OCI-LY7 (cell line): ENCODE data around the gene USP37. TPM values are rescaled to one million over a fixed set of nuclear protein-coding genes. Genes with fewer than 3 reads are reported as not detected.

Experiments
- BruUV-seq: library from RNA; stranded (reverse); fragments of 400-500 nt; replicated peaks from 2 replicates; lab custom pipeline; 2021; lab: Mats Ljungman, UMichigan
- CTCF ChIA-PET: fragments of 300-600 bp; sonication (Branson Sonifier 250); formaldehyde crosslinking; loops from one replicate; lab custom pipeline; 2022; ENCODE audit warnings: antibody characterized with exemption; ENCODE audit not compliant: unreplicated experiment; lab: Charles Lee
- POLR2A ChIA-PET: fragments of 300-600 bp; sonication (Branson Sonifier 250); formaldehyde crosslinking; loops from one replicate; lab custom pipeline; 2022; ENCODE audit warnings: antibody characterized with exemption; lab: Charles Lee
- DNase-seq: peaks from one replicate; pipeline ENCODE4 v3.0.0-alpha.2; 2015; ENCODE audit warnings: low spot score
- H2AFZ ChIP-seq: fragments of 200-600 bp; sonication (generic), shearing (Covaris generic); 2 replicates; pipeline ENCODE4 v1.6.1; 2014; ENCODE audit warnings: mild to moderate bottlenecking, antibody characterized with exemption, low read length, moderate library complexity
- H3K27ac ChIP-seq: fragments of 200-600 bp; sonication (generic); 2 replicates; pipeline ENCODE4 v1.5.1; 2014; ENCODE audit warnings: mixed run types, low read depth, mild to moderate bottlenecking, moderate library complexity, low read length, inconsistent platforms; ENCODE audit not compliant: poor library complexity, severe bottlenecking
- H3K36me3 ChIP-seq: fragments of 200-600 bp; sonication (generic); 2 replicates; pipeline ENCODE4 v1.6.1; 2014; ENCODE audit warnings: mild to moderate bottlenecking, antibody characterized with exemption, low read length, moderate library complexity, mixed read lengths; ENCODE audit not compliant: insufficient read depth
- H3K4me1 ChIP-seq: fragments of 200-600 bp; sonication (generic); 2 replicates; pipeline ENCODE4 v1.5.1; 2014; ENCODE audit warnings: mild to moderate bottlenecking, low read length; ENCODE audit not compliant: insufficient read depth, poor library complexity, severe bottlenecking
- H3K4me2 ChIP-seq: fragments of 200-600 bp; sonication (generic); 2 replicates; pipeline ENCODE4 v1.6.1; 2014; ENCODE audit warnings: mild to moderate bottlenecking, low read length
- H3K4me3 ChIP-seq: fragments of 200-600 bp; sonication (generic); 2 replicates; pipeline ENCODE4 v1.5.1; 2014; ENCODE audit warnings: mild to moderate bottlenecking, low read depth, low read length; ENCODE audit not compliant: poor library complexity, severe bottlenecking
- H3K79me2 ChIP-seq: fragments of 200-600 bp; sonication (generic); 2 replicates; pipeline ENCODE4 v1.6.1; 2016; ENCODE audit warnings: low read depth, mild to moderate bottlenecking, low read length, moderate library complexity, mixed read lengths; ENCODE audit not compliant: insufficient read depth
- H3K9me2 ChIP-seq: fragments of 200-600 bp; sonication (generic); 2 replicates; pipeline ENCODE4 v1.6.1; 2016; ENCODE audit warnings: mild to moderate bottlenecking, low read length, mixed read lengths; ENCODE audit not compliant: insufficient read depth
- H3K9me3 ChIP-seq: fragments of 200-600 bp; sonication (generic); 2 replicates; pipeline ENCODE4 v1.6.1; 2014; ENCODE audit warnings: mild to moderate bottlenecking, mixed run types, low read length, mixed read lengths
- H4K20me1 ChIP-seq: fragments of 200-600 bp; sonication (generic); 2 replicates; pipeline ENCODE4 v1.6.1; 2014; ENCODE audit warnings: mild to moderate bottlenecking, antibody characterized with exemption, low read length, moderate library complexity, mixed read lengths; ENCODE audit not compliant: insufficient read depth
- CTCF ChIP-seq: fragments of 200-600 bp; sonication (generic); conservative IDR thresholded peaks from 2 replicates; pipeline ENCODE4 v1.5.1; 2014; ENCODE audit warnings: mild to moderate bottlenecking, antibody characterized with exemption, low read length, moderate library complexity, mixed read lengths
- EZH2phosphoT487 ChIP-seq: fragments of 200-600 bp; sonication (generic); IDR thresholded peaks from 2 replicates; pipeline ENCODE4 v1.6.1; 2018; ENCODE audit warnings: low read depth, borderline replicate concordance, mild to moderate bottlenecking, mixed run types, antibody characterized with exemption, low read length, moderate library complexity, mixed read lengths
- intact Hi-C: fragments of 100-400 bp; cut with micrococcal nuclease; formaldehyde crosslinking; loops from one replicate; pipeline ENCODE4 v1.10.0; 2022; ENCODE audit not compliant: unreplicated experiment
- total RNA-seq, 2 experiments: library from RNA; depleted of rRNA in 1 of 2; stranded (reverse); fragments of >200 nt in 1 of 2; shearing (Covaris generic) in 1 of 2; gene quantifications; 2 replicates each; pipeline ENCODE4 v1.2.3, GENCODE V29; 2014 to 2022

USP37 gene
- total RNA-seq, 2 experiments from 2014 or later, result 23.3 to 32.4 TPM

GRCh38 chr2:218432676-218433365 lies 135.3 kb downstream of the USP37 start:
- H2AFZ ChIP-seq, result no peak overlapping the region
- H3K4me1 ChIP-seq, result no peaks in the 10 kb centered on the region
- no peak overlapping the region for H3K4me3 ChIP-seq
- no peak overlapping the region for H3K27ac ChIP-seq
- H3K9me3 ChIP-seq, result no peaks in the 10 kb centered on the region
- H4K20me1 ChIP-seq, result no peaks in the 10 kb centered on the region
- no peaks in the 10 kb centered on the region for H3K36me3 ChIP-seq
- intact Hi-C loops, result loop anchor here (10.0 kb wide), 1 partner anchor 412 kb away; no protein-coding TSS in a partner anchor
- POLR2A ChIA-PET, result no interaction called here
- TF ChIP-seq CTCF (no peak), EZH2phosphoT487 (no peak)
- DNase-seq, result no peak
- H3K79me2 ChIP-seq, result no peaks in the 10 kb centered on the region
- CTCF ChIA-PET, result no interaction called here
- no peaks in the 10 kb centered on the region for H3K9me2 ChIP-seq
- no TSS peak for BruUV-seq
- H3K4me2 ChIP-seq, result no peak overlapping the region

- no peaks in the 10 kb centered on the region for H3K79me2 ChIP-seq
- DNase-seq, result no peak
- ChIA-PET CTCF (no interaction called here), POLR2A (interaction anchor here (1.1 kb wide), 1 partner anchor 132 kb away, joined by 5 read pairs; no protein-coding TSS in a partner anchor)
- H3K4me3 ChIP-seq, result no peak overlapping the region
- no peaks in the 10 kb centered on the region for H3K9me2 ChIP-seq
- no peak overlapping the region for H2AFZ ChIP-seq
- no peaks in the 10 kb centered on the region for H3K9me3 ChIP-seq
- no peaks in the 10 kb centered on the region for H3K4me1 ChIP-seq
- no peak overlapping the region for H3K4me2 ChIP-seq
- no TSS peak for BruUV-seq
- intact Hi-C loops, result loop anchor here (10.0 kb wide), 1 partner anchor 413 kb away; no protein-coding TSS in a partner anchor
- no peaks in the 10 kb centered on the region for H3K36me3 ChIP-seq
- H4K20me1 ChIP-seq, result no peaks in the 10 kb centered on the region
- TF ChIP-seq EZH2phosphoT487 (no peak), CTCF (no peak)
- H3K27ac ChIP-seq, result no peak overlapping the region
Measured at GRCh38 chr2:218431878-218432277, 136.3 kb downstream of the USP37 start.

- Histone ChIP-seq H3K4me2 (no peak overlapping the region), H3K36me3 (no peaks in the 10 kb centered on the region), H4K20me1 (no peaks in the 10 kb centered on the region), H3K9me2 (no peaks in the 10 kb centered on the region), H3K27ac (no peak overlapping the region), H3K79me2 (no peaks in the 10 kb centered on the region), H3K4me3 (no peak overlapping the region), H3K4me1 (no peaks in the 10 kb centered on the region), H3K9me3 (no peaks in the 10 kb centered on the region), H2AFZ (no peak overlapping the region)
- ChIA-PET POLR2A (interaction anchor here (0.7 kb wide), 2 partner anchors 11 to 300 kb away, joined by 3 to 5 read pairs; no protein-coding TSS in a partner anchor), CTCF (no interaction called here)
- no TSS peak for BruUV-seq
- TF ChIP-seq CTCF (no peak), EZH2phosphoT487 (no peak)
- no peak for DNase-seq
- intact Hi-C loops, result loop anchor here (10.0 kb wide), 1 partner anchor 414 kb away; no protein-coding TSS in a partner anchor
Measured at GRCh38 chr2:218430721-218431120, 137.4 kb downstream of the USP37 start.
